Adrenal gland (tissue), 12 donors: ENCODE data around the gene TMED6. TPM values are rescaled to one million over a fixed set of nuclear protein-coding genes. Genes with fewer than 3 reads are reported as not detected.
"Not testable (repeated sequence)": the region's sequence is repeated elsewhere in the genome, so short reads cannot be mapped to it uniquely, and the experiment has no call there.

ENCODE experiments used
- DNase-seq, 7 donors: peaks; one replicate each; pipeline ENCODE4 v3.0.0-alpha.2; 2019 to 2020
- H3K27ac ChIP-seq, 5 donors: fragments of 200-600 bp; sonication (generic) in 4 of 5; 1 replicate in 3 of 5; 2 replicates in 2 of 5; pipeline versions ENCODE4 v1.5.1 to v1.8.0; 2016 to 2020; ENCODE audit warnings: mild to moderate bottlenecking in 1 of 5
- H3K27me3 ChIP-seq: fragments of 200-600 bp; 2 replicates; pipeline ENCODE4 v1.8.0; 2021
- H3K36me3 ChIP-seq, 2 donors: fragments of 200-600 bp; replicated peaks in 1 of 2; 1 replicate in 1 of 2; 2 replicates in 1 of 2; pipeline versions ENCODE4 v1.5.1 to v1.8.0; 2018 to 2022
- H3K4me1 ChIP-seq, 2 donors: fragments of 200-600 bp; replicated peaks in 1 of 2; 1 replicate in 1 of 2; 2 replicates in 1 of 2; pipeline versions ENCODE4 v1.5.1 to v1.8.0; 2018 to 2021
- H3K4me3 ChIP-seq, 4 donors: fragments of 200-600 bp; sonication (generic) in 3 of 4; one replicate each; pipeline ENCODE4 v1.5.1; 2016 to 2018
- H3K9me3 ChIP-seq, 3 donors: fragments of 200-600 bp; sonication (generic) in 1 of 3; replicated peaks in 1 of 3; 1 replicate in 2 of 3; 2 replicates in 1 of 3; pipeline versions ENCODE4 v1.5.1 to v1.8.0; 2016 to 2021
- POLR2A ChIP-seq, 2 donors: fragments of 450-650 bp; IDR thresholded peaks; one replicate each; pipeline ENCODE4 v1.6.1; 2017; ENCODE audit warnings: antibody characterized with exemption in 2 of 2, mild to moderate bottlenecking in 2 of 2, moderate library complexity in 1 of 2
- WGBS, 4 donors: extraction: QIAGEN DNeasy Blood & Tissue Kit in 2 of 4; methylation state at CpG; one replicate each; pipeline versions ENCODE4 v1.1.5 to v1.1.7; 2013 to 2017; 5-methylcytosine and 5-hydroxymethylcytosine counted together
- intact Hi-C, 2 donors: fragments of 100-400 bp; cut with DNase I; formaldehyde crosslinking; loops; one replicate each; pipeline versions ENCODE4 v1.14.1 to v1.15.0; 2022 to 2023
- polyA plus RNA-seq, 3 donors: library from polyadenylated mRNA; stranded (reverse); fragments of 200-250 nt in 2 of 3; fragments of 350-450 nt in 1 of 3; fragmentation: Illumina TruSeq in 1 of 3; extraction: RNeasy Lipid Tissue Mini Kit (QIAGEN cat#74804) in 1 of 3; gene quantifications; one replicate each; pipeline ENCODE4 v1.2.3, GENCODE V29; 2013 to 2014
- total RNA-seq, 9 donors: library from RNA; depleted of rRNA in 4 of 9; stranded (reverse); fragments of >200 nt in 4 of 9; fragments of 120-200 nt in 1 of 9; fragmentation: NEBNext Ultra II Directional in 1 of 9; extraction: Animal tissue kit (Norgen Biotek cat#: 25700) in 1 of 9; gene quantifications; one replicate each; pipeline versions ENCODE4 v1.1.0 to v1.2.4, GENCODE V29; 2013 to 2023
- TF ChIP-seq, protein P1 (sequence below), 6 experiments: fragments of 450-650 bp in 4 of 6; fragments of 200-600 bp in 2 of 6; sonication (generic) in 1 of 6; IDR thresholded peaks; 1 replicate in 5 of 6; 2 replicates in 1 of 6; pipeline versions ENCODE4 v1.5.1 to v1.8.0; 2016 to 2021; ENCODE audit warnings: antibody characterized with exemption in 6 of 6, mild to moderate bottlenecking in 2 of 6, moderate library complexity in 1 of 6
- donor health status: healthy with polysubstance abuse.
- donor health status: Bipolar disorder and iron deficiency.
- donor health status: DM: yes; HTN: yes; CAD: no.
- donor health status: DM: no; HTN: no; CAD: no.
- donor health status: DM: no; HTN: no; CAD: no.
- donor health status: DM: yes; HTN: yes; CAD: no.

The TMED6 gene
- total and polyA plus RNA-seq, 12 donors, result 0.22 to 2.5 (median 0.42) TPM; not detected in 5

GRCh38 chr16:69364088-69364487 lies 12.5 kb upstream of the TMED6 start:
- DNase-seq, result peak in 1 of 7 donors; percentile 18
- no peak overlapping the region for H3K4me3 ChIP-seq
- no peaks in the 10 kb centered on the region for H3K4me1 ChIP-seq
- H3K27me3 ChIP-seq, result no peaks in the 10 kb centered on the region
- 84 to 100% (median 94%) methylated on average over 2 of the region's 2 CpGs for WGBS, 4 donors
- H3K36me3 ChIP-seq, result peaks cover 0 to 62% of the 10 kb centered on the region in 2 donors
- TF ChIP-seq, protein P1, sequence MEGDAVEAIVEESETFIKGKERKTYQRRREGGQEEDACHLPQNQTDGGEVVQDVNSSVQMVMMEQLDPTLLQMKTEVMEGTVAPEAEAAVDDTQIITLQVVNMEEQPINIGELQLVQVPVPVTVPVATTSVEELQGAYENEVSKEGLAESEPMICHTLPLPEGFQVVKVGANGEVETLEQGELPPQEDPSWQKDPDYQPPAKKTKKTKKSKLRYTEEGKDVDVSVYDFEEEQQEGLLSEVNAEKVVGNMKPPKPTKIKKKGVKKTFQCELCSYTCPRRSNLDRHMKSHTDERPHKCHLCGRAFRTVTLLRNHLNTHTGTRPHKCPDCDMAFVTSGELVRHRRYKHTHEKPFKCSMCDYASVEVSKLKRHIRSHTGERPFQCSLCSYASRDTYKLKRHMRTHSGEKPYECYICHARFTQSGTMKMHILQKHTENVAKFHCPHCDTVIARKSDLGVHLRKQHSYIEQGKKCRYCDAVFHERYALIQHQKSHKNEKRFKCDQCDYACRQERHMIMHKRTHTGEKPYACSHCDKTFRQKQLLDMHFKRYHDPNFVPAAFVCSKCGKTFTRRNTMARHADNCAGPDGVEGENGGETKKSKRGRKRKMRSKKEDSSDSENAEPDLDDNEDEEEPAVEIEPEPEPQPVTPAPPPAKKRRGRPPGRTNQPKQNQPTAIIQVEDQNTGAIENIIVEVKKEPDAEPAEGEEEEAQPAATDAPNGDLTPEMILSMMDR (IDR thresholded peaks at IDR 0.05), result no peak
- no peak for TF ChIP-seq POLR2A (IDR thresholded peaks at IDR 0.05)
- intact Hi-C loops, result no loop called here
- H3K9me3 ChIP-seq, result no peaks in the 10 kb centered on the region
- H3K27ac ChIP-seq, result no peak overlapping the region

- H3K36me3 ChIP-seq, result peaks cover 0 to 56% of the 10 kb centered on the region in 2 donors
- peak in 1 of 7 donors; percentile 45 for DNase-seq
- WGBS, 4 donors, result 89 to 95% (median 93%) methylated on average over 5 of the region's 5 CpGs
- no peaks in the 10 kb centered on the region for H3K27me3 ChIP-seq
- no peaks in the 10 kb centered on the region for H3K9me3 ChIP-seq
- TF ChIP-seq, protein P1 (IDR thresholded peaks at IDR 0.05), result no peak
- TF ChIP-seq POLR2A (IDR thresholded peaks at IDR 0.05), result no peak
- no peak overlapping the region for H3K27ac ChIP-seq
- H3K4me1 ChIP-seq, result no peaks in the 10 kb centered on the region
- intact Hi-C loops, result no loop called here
- no peak overlapping the region for H3K4me3 ChIP-seq
These were observed 11.7 kb upstream of the TMED6 start for GRCh38 chr16:69363281-69363717.

DNA sequence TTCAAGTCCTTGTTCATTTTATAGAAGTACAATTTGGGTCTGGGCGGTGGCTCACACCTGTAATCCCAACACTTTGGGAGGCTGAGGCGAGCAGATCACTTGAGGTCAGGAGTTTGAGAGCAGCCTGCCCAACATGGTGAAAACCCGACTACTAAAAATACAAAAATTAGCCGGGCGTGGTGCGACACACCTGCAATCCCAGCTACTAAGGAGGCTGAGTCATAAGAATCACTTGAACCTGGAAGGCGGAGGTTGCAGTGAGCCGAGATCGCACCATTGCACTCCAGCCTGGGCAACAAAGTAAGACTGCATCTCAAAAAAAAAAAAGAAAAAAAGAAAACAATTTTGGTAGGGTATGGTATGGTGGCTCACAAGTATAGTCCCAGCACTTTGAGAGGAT lies 8.5 kb upstream of the TMED6 start:
- H3K27ac ChIP-seq, H3K9me3 ChIP-seq, H3K27me3 ChIP-seq, H3K4me3 ChIP-seq, intact Hi-C loops: not testable (repeated sequence)
- WGBS, 4 donors, result 97 to 99% (median 97%) methylated on average over 9 of the region's 9 CpGs
- Histone ChIP-seq H3K4me1 (peaks cover 6 to 17% of the 10 kb centered on the region in 2 donors), H3K36me3 (peaks cover 0 to 33% of the 10 kb centered on the region in 2 donors)
- DNase-seq, result peak in 1 of 7 donors; percentile 42

DNA sequence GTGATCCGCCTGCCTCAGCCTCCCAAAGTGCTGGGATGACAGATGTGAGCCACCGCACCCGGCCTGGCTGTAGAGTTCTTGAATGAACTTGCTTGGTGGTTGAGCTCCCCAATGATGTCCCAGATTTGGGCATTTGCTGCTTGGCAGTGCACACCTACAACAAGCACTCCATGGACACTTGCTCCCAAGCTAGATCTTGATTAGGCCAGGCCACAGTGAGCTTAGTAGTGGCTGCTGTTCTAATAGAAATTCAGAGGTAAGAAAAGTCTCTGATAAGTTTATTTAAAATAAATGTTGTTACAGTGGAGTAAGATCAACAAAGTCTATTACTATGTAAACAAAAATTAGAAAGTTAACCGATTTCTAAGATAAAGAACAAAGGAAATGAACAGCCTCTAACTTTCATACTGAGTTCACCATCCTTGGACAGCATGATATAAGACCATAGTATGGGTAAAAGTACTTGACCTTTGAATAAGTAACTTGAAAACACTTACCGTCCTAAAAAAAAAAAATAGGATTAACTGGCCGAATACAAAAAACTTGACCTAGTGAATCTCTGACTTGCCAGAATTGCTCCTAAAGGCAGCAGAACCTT lies 951 bp downstream of the TMED6 start:
- H3K27ac ChIP-seq, result no peak overlapping the region
- H3K9me3 ChIP-seq, result no peaks in the 10 kb centered on the region
- H3K27me3 ChIP-seq, result no peaks in the 10 kb centered on the region
- H3K36me3 ChIP-seq, result peaks cover 0 to 11% of the 10 kb centered on the region in 2 donors
- H3K4me1 ChIP-seq, result peaks cover 0 to 1% of the 10 kb centered on the region in 2 donors
- intact Hi-C loops, result no loop called here
- no peak for DNase-seq
- WGBS, 4 donors, result 74 to 78% (median 77%) methylated on average over 6 of the region's 6 CpGs
- H3K4me3 ChIP-seq, result no peak overlapping the region
- TF ChIP-seq POLR2A (IDR thresholded peaks at IDR 0.05), result no peak
- TF ChIP-seq, protein P1 (IDR thresholded peaks at IDR 0.05), result no peak

DNA sequence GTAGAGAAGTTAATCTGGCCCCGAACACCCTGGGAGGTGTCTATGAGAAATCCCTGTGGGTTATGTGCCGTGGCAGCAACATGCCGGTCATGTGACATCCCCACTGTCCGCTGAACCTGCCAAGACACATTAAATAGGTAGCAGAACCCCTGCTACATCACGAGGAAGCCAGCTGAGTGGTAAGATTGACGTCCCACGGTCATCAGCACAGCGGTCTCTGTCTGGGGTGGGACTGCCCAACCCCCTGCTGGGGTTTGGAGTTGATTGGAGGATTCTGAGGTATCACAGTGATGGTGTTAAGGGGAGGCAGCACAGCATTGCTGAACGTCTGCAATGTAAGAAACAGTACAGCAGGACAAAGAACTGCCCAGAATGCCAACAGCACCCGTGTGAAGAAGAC lies 2.0 kb downstream of the TMED6 start:
- Histone ChIP-seq H3K27ac (no peak overlapping the region), H3K4me1 (no peaks in the 10 kb centered on the region), H3K4me3 (no peak overlapping the region), H3K9me3 (no peaks in the 10 kb centered on the region), H3K36me3 (peaks cover 0 to 10% of the 10 kb centered on the region in 2 donors), H3K27me3 (no peaks in the 10 kb centered on the region)
- no peak for TF ChIP-seq POLR2A (IDR thresholded peaks at IDR 0.05)
- TF ChIP-seq, protein P1 (IDR thresholded peaks at IDR 0.05), result no peak
- DNase-seq, result no peak
- WGBS, 4 donors, result 88 to 96% (median 91%) methylated on average over 10 of the region's 10 CpGs
- intact Hi-C loops, result no loop called here
